Left ventricle myocardium inferior (tissue), 1 donor: ENCODE data around the gene SMYD2. TPM values are rescaled to one million over a fixed set of nuclear protein-coding genes. Genes with fewer than 3 reads are reported as not detected.

ENCODE experiments used
- DNase-seq: peaks from one replicate; pipeline ENCODE4 v3.0.0-alpha.2; 2020
- H3K27ac ChIP-seq: fragments of 200-600 bp; replicated peaks from 2 replicates; pipeline ENCODE4 v1.8.0; 2021
- H3K27me3 ChIP-seq: fragments of 200-600 bp; 2 replicates; pipeline ENCODE4 v1.8.0; 2021; ENCODE audit warnings: low read depth
- H3K36me3 ChIP-seq: fragments of 200-600 bp; 2 replicates; pipeline ENCODE4 v1.8.0; 2021
- H3K4me1 ChIP-seq: fragments of 200-600 bp; 2 replicates; pipeline ENCODE4 v1.8.0; 2021
- H3K4me3 ChIP-seq: fragments of 200-600 bp; 2 replicates; pipeline ENCODE4 v1.8.0; 2021; ENCODE audit warnings: mild to moderate bottlenecking, moderate library complexity
- H3K9me3 ChIP-seq: fragments of 200-600 bp; replicated peaks from 2 replicates; pipeline ENCODE4 v1.8.0; 2021
- CTCF ChIP-seq: fragments of 200-600 bp; IDR thresholded peaks from 2 replicates; pipeline ENCODE4 v1.8.0; 2021; ENCODE audit warnings: antibody characterized with exemption, mild to moderate bottlenecking, borderline replicate concordance
- intact Hi-C: fragments of 100-400 bp; cut with micrococcal nuclease; formaldehyde crosslinking; loops from one replicate; pipeline ENCODE4 v1.11.0; 2022
- total RNA-seq: library from RNA; stranded (reverse); fragmentation: NEBNext Ultra II Directional; extraction: Animal tissue kit (Norgen Biotek cat#: 25700); gene quantifications from one replicate; pipeline ENCODE4 v1.2.1, GENCODE V29; 2021
- donor health status: DM: no; HTN: yes; CAD: no; lungs with severe emphysema.

The SMYD2 gene
- total RNA-seq, 1 donor from 2014 or later, result 247 TPM

GRCh38 chr1:214351551-214352277, 70.8 kb downstream of the SMYD2 start:
- H3K4me3 ChIP-seq, result no peak overlapping the region
- H3K9me3 ChIP-seq, result no peaks in the 10 kb centered on the region
- intact Hi-C loops, result no loop called here
- peaks cover 42% of the 10 kb centered on the region for H3K36me3 ChIP-seq
- H3K27ac ChIP-seq, result peak overlapping the region; percentile 24
- TF ChIP-seq CTCF, result no peak
- no peaks in the 10 kb centered on the region for H3K27me3 ChIP-seq
- DNase-seq, result no peak
- peaks cover 19% of the 10 kb centered on the region for H3K4me1 ChIP-seq

- Histone ChIP-seq H3K9me3 (no peaks in the 10 kb centered on the region), H3K36me3 (peaks cover 43% of the 10 kb centered on the region), H3K4me3 (no peak overlapping the region), H3K27ac (no peak overlapping the region), H3K4me1 (peaks cover 19% of the 10 kb centered on the region), H3K27me3 (no peaks in the 10 kb centered on the region)
- no peak for TF ChIP-seq CTCF
- DNase-seq, result no peak
- intact Hi-C loops, result no loop called here
Observed at GRCh38 chr1:214352838-214353237, 71.9 kb downstream of the SMYD2 start.

GRCh38 chr1:214354440-214355148, 73.6 kb downstream of the SMYD2 start:
- no peak for TF ChIP-seq CTCF
- H3K27ac ChIP-seq, result no peak overlapping the region
- DNase-seq, result no peak

GRCh38 chr1:214360116-214360515, 79.2 kb downstream of the SMYD2 start:
- Histone ChIP-seq H3K36me3 (peaks cover 62% of the 10 kb centered on the region), H3K27ac (peak overlapping the region; percentile 86), H3K4me1 (peaks cover 46% of the 10 kb centered on the region)

More at GRCh38 chr1:214354440-214355148, 73.6 kb downstream of the SMYD2 start:
- peaks cover 19% of the 10 kb centered on the region for H3K4me1 ChIP-seq
- no peaks in the 10 kb centered on the region for H3K9me3 ChIP-seq
- intact Hi-C loops, result no loop called here
- H3K36me3 ChIP-seq, result peaks cover 49% of the 10 kb centered on the region
- no peak overlapping the region for H3K4me3 ChIP-seq
- no peaks in the 10 kb centered on the region for H3K27me3 ChIP-seq

More at GRCh38 chr1:214360116-214360515, 79.2 kb downstream of the SMYD2 start:
- DNase-seq, result no peak
- intact Hi-C loops, result no loop called here
- no peaks in the 10 kb centered on the region for H3K27me3 ChIP-seq
- no peak for TF ChIP-seq CTCF
- H3K4me3 ChIP-seq, result no peak overlapping the region
- H3K9me3 ChIP-seq, result no peaks in the 10 kb centered on the region
